ENCODE measurements around the gene RRBP1. TPM values are rescaled to one million over a fixed set of nuclear protein-coding genes. Genes with fewer than 3 reads are reported as not detected.

The RRBP1 gene
- total and polyA plus RNA-seq, 4 donors: 75.4 to 202 (median 130) TPM

DNA sequence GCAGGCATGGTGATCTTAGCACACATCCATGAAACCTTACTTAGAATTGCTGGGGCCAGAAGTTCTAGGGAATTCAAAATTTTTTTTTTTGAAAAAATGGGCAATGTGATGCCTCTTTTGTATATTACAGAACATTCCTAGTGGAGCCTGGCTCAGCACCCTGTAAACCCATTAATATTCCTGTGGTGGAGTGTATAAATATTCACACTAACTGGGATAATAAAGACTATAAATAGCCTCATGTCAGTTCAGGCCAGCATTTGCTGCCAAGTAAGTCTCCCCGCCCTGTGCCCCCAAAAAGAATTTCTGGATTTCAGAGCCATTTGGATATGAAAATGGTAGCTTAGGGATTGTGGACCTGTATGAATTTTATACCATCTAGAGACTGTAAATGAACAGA is 32.6 kb upstream of the RRBP1 start (continued):
- TF ChIP-seq, protein P1, sequence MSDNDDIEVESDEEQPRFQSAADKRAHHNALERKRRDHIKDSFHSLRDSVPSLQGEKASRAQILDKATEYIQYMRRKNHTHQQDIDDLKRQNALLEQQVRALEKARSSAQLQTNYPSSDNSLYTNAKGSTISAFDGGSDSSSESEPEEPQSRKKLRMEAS (IDR thresholded peaks at IDR 0.05): no peak
- no peak for TF ChIP-seq SP1 (IDR thresholded peaks at IDR 0.05)

DNA sequence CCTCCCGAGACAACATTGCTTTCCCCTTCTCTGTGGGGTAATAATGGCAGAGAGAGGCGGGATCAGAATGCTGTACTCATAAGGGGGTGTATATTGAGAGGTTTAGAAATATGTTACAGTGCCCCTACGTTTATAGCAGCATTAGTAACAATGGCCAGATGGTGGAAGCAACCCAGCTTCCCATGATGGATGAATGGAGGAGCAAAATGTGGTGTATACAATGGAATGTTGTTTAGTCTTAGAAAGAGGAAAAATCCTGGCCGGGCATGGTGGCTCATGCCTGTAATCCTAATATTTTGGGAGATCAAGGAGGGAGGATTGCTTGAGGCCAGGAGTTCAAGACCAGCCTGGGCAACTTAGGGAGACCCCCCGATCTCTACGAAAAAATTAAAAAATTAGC is 30.7 kb upstream of the RRBP1 start:
- Histone ChIP-seq H3K9me3 (ENCODE audit: control insufficient read depth in 4 of 4, low read length in 3 of 4) (no peaks in the 10 kb centered on the region), H3K36me3 (ENCODE audit: control insufficient read depth in 4 of 4, insufficient read depth in 3 of 4, low read depth in 1 of 4, low read length in 3 of 4) (no peaks in the 10 kb centered on the region), H3K4me1 (ENCODE audit: control insufficient read depth in 4 of 4, insufficient read depth in 4 of 4, low read length in 3 of 4) (peaks cover 3 to 21% (median 9%) of the 10 kb centered on the region in 4 donors), H3K9ac (ENCODE audit: low read depth in 1 of 2, low read length in 2 of 2) (no peak overlapping the region), H3K4me3 (ENCODE audit: low read depth in 1 of 3, low read length in 3 of 3) (no peak overlapping the region), H3K27ac (ENCODE audit: low read depth in 1 of 2, low read length in 2 of 2) (no peak overlapping the region), H3K27me3 (ENCODE audit: control insufficient read depth in 4 of 4, insufficient read depth in 4 of 4, low read length in 3 of 4) (no peaks in the 10 kb centered on the region)
- WGBS: 91% methylated on average over 6 of the region's 6 CpGs
- DNase-seq (ENCODE audit: low spot score): no peak
- TF ChIP-seq, protein P2, sequence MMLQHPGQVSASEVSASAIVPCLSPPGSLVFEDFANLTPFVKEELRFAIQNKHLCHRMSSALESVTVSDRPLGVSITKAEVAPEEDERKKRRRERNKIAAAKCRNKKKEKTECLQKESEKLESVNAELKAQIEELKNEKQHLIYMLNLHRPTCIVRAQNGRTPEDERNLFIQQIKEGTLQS (IDR thresholded peaks at IDR 0.05): no peak
- TF ChIP-seq, protein P1 (IDR thresholded peaks at IDR 0.05): no peak
- TF ChIP-seq, protein P3, sequence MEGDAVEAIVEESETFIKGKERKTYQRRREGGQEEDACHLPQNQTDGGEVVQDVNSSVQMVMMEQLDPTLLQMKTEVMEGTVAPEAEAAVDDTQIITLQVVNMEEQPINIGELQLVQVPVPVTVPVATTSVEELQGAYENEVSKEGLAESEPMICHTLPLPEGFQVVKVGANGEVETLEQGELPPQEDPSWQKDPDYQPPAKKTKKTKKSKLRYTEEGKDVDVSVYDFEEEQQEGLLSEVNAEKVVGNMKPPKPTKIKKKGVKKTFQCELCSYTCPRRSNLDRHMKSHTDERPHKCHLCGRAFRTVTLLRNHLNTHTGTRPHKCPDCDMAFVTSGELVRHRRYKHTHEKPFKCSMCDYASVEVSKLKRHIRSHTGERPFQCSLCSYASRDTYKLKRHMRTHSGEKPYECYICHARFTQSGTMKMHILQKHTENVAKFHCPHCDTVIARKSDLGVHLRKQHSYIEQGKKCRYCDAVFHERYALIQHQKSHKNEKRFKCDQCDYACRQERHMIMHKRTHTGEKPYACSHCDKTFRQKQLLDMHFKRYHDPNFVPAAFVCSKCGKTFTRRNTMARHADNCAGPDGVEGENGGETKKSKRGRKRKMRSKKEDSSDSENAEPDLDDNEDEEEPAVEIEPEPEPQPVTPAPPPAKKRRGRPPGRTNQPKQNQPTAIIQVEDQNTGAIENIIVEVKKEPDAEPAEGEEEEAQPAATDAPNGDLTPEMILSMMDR (IDR thresholded peaks at IDR 0.05; ENCODE audit: low read depth, low read length, missing input control): no peak
- TF ChIP-seq SP1 (IDR thresholded peaks at IDR 0.05) (no peak), NR2F2 (IDR thresholded peaks at IDR 0.05) (no peak), HNF4G (IDR thresholded peaks at IDR 0.05) (no peak), EGR1 (IDR thresholded peaks at IDR 0.05; ENCODE audit: low read depth in 2 of 2) (no peak)
- TF ChIP-seq, protein P4, sequence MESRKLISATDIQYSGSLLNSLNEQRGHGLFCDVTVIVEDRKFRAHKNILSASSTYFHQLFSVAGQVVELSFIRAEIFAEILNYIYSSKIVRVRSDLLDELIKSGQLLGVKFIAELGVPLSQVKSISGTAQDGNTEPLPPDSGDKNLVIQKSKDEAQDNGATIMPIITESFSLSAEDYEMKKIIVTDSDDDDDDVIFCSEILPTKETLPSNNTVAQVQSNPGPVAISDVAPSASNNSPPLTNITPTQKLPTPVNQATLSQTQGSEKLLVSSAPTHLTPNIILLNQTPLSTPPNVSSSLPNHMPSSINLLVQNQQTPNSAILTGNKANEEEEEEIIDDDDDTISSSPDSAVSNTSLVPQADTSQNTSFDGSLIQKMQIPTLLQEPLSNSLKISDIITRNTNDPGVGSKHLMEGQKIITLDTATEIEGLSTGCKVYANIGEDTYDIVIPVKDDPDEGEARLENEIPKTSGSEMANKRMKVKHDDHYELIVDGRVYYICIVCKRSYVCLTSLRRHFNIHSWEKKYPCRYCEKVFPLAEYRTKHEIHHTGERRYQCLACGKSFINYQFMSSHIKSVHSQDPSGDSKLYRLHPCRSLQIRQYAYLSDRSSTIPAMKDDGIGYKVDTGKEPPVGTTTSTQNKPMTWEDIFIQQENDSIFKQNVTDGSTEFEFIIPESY (IDR thresholded peaks at IDR 0.05): no peak

DNA sequence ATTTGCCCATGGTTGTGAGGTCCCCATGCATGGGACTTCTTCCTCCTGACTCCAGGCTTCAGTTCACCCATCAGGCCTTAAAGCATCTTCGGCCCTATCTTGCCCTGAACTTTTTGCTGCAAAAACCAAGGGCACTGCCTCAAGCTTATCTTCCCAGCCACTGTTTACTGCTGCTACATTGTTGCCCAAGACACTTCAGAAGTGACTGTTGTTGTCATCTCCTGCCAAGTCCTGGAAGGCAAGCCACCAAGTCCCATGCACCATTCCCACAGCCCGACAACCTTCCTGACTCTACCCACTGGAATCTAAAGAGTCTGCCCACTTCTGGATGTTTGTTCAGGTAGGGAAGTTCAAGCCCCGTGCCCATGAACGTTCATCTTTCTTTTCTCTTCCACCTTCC is 30.2 kb upstream of the RRBP1 start:
- Histone ChIP-seq H3K27me3 (ENCODE audit: control insufficient read depth in 4 of 4, insufficient read depth in 4 of 4, low read length in 3 of 4) (no peaks in the 10 kb centered on the region), H3K4me3 (ENCODE audit: low read depth in 1 of 3, low read length in 3 of 3) (no peak overlapping the region), H3K27ac (ENCODE audit: low read depth in 1 of 2, low read length in 2 of 2) (no peak overlapping the region), H3K9me3 (ENCODE audit: control insufficient read depth in 4 of 4, low read length in 3 of 4) (no peaks in the 10 kb centered on the region), H3K9ac (ENCODE audit: low read depth in 1 of 2, low read length in 2 of 2) (no peak overlapping the region), H3K4me1 (ENCODE audit: control insufficient read depth in 4 of 4, insufficient read depth in 4 of 4, low read length in 3 of 4) (peaks cover 3 to 21% (median 9%) of the 10 kb centered on the region in 4 donors), H3K36me3 (ENCODE audit: control insufficient read depth in 4 of 4, insufficient read depth in 3 of 4, low read depth in 1 of 4, low read length in 3 of 4) (no peaks in the 10 kb centered on the region)
- no peak for DNase-seq (ENCODE audit: low spot score)
- 93% methylated on average over 4 of the region's 4 CpGs for WGBS
- TF ChIP-seq, protein P5, sequence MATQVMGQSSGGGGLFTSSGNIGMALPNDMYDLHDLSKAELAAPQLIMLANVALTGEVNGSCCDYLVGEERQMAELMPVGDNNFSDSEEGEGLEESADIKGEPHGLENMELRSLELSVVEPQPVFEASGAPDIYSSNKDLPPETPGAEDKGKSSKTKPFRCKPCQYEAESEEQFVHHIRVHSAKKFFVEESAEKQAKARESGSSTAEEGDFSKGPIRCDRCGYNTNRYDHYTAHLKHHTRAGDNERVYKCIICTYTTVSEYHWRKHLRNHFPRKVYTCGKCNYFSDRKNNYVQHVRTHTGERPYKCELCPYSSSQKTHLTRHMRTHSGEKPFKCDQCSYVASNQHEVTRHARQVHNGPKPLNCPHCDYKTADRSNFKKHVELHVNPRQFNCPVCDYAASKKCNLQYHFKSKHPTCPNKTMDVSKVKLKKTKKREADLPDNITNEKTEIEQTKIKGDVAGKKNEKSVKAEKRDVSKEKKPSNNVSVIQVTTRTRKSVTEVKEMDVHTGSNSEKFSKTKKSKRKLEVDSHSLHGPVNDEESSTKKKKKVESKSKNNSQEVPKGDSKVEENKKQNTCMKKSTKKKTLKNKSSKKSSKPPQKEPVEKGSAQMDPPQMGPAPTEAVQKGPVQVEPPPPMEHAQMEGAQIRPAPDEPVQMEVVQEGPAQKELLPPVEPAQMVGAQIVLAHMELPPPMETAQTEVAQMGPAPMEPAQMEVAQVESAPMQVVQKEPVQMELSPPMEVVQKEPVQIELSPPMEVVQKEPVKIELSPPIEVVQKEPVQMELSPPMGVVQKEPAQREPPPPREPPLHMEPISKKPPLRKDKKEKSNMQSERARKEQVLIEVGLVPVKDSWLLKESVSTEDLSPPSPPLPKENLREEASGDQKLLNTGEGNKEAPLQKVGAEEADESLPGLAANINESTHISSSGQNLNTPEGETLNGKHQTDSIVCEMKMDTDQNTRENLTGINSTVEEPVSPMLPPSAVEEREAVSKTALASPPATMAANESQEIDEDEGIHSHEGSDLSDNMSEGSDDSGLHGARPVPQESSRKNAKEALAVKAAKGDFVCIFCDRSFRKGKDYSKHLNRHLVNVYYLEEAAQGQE (IDR thresholded peaks at IDR 0.05): no peak
- TF ChIP-seq FOXA2 (IDR thresholded peaks at IDR 0.05): no peak
- TF ChIP-seq, protein P1 (IDR thresholded peaks at IDR 0.05): no peak
- no peak for TF ChIP-seq JUND (IDR thresholded peaks at IDR 0.05)
- TF ChIP-seq TAF1 (conservative IDR thresholded peaks at IDR 0.05): no peak
- TF ChIP-seq, protein P3 (IDR thresholded peaks at IDR 0.05; ENCODE audit: low read depth, low read length, missing input control): no peak
- no peak for TF ChIP-seq SP1 (IDR thresholded peaks at IDR 0.05)
- TF ChIP-seq NR2F2 (IDR thresholded peaks at IDR 0.05): no peak
- TF ChIP-seq FOXA1 (IDR thresholded peaks at IDR 0.05): no peak
- no peak for TF ChIP-seq HNF4A (conservative IDR thresholded peaks at IDR 0.05)
- TF ChIP-seq RXRA (IDR thresholded peaks at IDR 0.05): no peak
- TF ChIP-seq, protein P2 (IDR thresholded peaks at IDR 0.05): no peak
- no peak for TF ChIP-seq HNF4G (IDR thresholded peaks at IDR 0.05)
- no peak for TF ChIP-seq EGR1 (IDR thresholded peaks at IDR 0.05; ENCODE audit: low read depth in 2 of 2)
- no peak for TF ChIP-seq YY1 (IDR thresholded peaks at IDR 0.05)
- TF ChIP-seq RAD21 (IDR thresholded peaks at IDR 0.05): no peak
- TF ChIP-seq GABPA (IDR thresholded peaks at IDR 0.05 in 1 of 2, conservative IDR thresholded peaks at IDR 0.05 in 1 of 2): no peak
